T-helper 2 cell treated with Interferon-gamma antibody and Interleukin-4, amounts not matched to agents 100 ng/mL and 5 ng/mL, for 36 hours (primary cell): ENCODE data around the gene NELL1. TPM values are rescaled to one million over a fixed set of nuclear protein-coding genes. Genes with fewer than 3 reads are reported as not detected.

Source experiments
- intact Hi-C: fragments of 100-400 bp; cut with micrococcal nuclease; formaldehyde crosslinking; loops from one replicate; pipeline ENCODE4 v1.15.1; 2023
- total RNA-seq: library from RNA; stranded (reverse); gene quantifications from 2 replicates; pipeline ENCODE4 v1.2.3, GENCODE V29; 2022

NELL1 gene
- total RNA-seq, 1 donor from 2014 or later: not detected

GRCh38 chr11:21622995-21623394 is 953.6 kb downstream of the NELL1 start:
- intact Hi-C loops: no loop called here

Other genes starting within 250 kb of the NELL1 start
- gene SLC6A5, start 70.0 kb upstream of the NELL1 start, total RNA-seq: not detected in 2 replicates